Activated naive CD4-positive, alpha-beta T cell treated with anti-CD3 and anti-CD28 coated beads for 36 hours (primary cell): ENCODE measurements around the gene SAA4. TPM values are rescaled to one million over a fixed set of nuclear protein-coding genes. Genes with fewer than 3 reads are reported as not detected.
"Not testable (repeated sequence)": the region's sequence is repeated elsewhere in the genome, so short reads cannot be mapped to it uniquely, and the experiment has no call there.

Source experiments
- CTCF ChIA-PET: fragments of 350-600 bp; sonication (Branson Sonifier 250); formaldehyde crosslinking; loops from one replicate; lab custom pipeline; 2021; ENCODE audit warnings: antibody characterized with exemption; lab: Charles Lee
- DNase-seq: peaks from one replicate; pipeline ENCODE4 v3.0.0-alpha.2; 2020
- H3K27ac Mint-ChIP-seq: one replicate; pipeline ENCODE4 v1.8.0; 2021; ENCODE audit warnings: mild to moderate bottlenecking, mixed read lengths
- H3K27me3 Mint-ChIP-seq: one replicate; pipeline ENCODE4 v1.8.0; 2021; ENCODE audit warnings: low read depth, mixed read lengths
- H3K36me3 Mint-ChIP-seq: one replicate; pipeline ENCODE4 v1.8.0; 2021; ENCODE audit warnings: low read depth, mixed read lengths
- H3K4me1 Mint-ChIP-seq: one replicate; pipeline ENCODE4 v1.8.0; 2021; ENCODE audit warnings: low read depth, mixed read lengths
- H3K4me3 Mint-ChIP-seq: one replicate; pipeline ENCODE4 v1.8.0; 2021; ENCODE audit warnings: mild to moderate bottlenecking, moderate library complexity, mixed read lengths
- H3K9me3 Mint-ChIP-seq: one replicate; pipeline ENCODE4 v1.8.0; 2021; ENCODE audit warnings: mixed read lengths
- intact Hi-C: fragments of 100-400 bp; cut with micrococcal nuclease; formaldehyde crosslinking; loops from one replicate; pipeline ENCODE4 v1.15.1; 2023
- total RNA-seq, 2 experiments: library from RNA; stranded (reverse); gene quantifications; one replicate each; pipeline ENCODE4 v1.2.3, GENCODE V29; 2021

Gene SAA4, protein sequence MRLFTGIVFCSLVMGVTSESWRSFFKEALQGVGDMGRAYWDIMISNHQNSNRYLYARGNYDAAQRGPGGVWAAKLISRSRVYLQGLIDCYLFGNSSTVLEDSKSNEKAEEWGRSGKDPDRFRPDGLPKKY
- not detected for total RNA-seq

DNA sequence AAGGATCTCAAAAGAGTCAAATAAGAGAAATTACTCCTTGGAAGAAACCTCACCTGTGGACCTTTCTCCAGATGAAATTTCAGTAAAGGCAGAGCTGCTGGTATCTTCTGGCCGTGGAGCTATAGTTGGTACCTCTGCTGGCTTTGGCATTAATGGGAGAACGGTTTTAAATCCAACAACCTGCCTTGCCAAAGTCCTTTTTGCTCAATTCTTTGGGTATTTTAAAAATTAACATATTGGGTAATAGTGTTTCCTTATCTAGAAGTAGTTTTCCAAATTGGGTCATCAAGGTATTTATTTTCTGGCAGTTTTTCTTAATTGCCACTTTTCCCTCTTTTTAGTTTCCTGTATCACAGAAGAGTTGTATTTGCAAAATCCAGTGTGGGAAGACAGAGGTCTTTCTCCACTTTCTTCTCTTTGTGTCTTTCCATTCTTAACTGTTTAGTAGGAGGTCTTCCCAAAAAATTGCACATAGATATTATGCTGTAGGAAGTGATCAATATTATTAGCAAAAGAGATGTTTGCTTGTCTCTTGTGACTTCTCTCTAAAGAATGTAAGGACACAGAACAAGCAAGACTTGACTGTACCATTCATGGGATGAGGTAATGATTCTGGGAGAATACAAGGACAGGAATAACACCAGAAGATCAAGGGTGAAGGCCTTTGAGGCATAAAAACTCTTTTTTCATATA lies at the start of gene SAA4:
Gene SAA4 (minus strand): TSS at position 139 of the 693 bp plus-strand sequence. CDS start 876 bp downstream, outside the sequence.
- no peaks in the 10 kb centered on the region for H3K9me3 Mint-ChIP-seq
- no peak for DNase-seq
- intact Hi-C loops, result no loop called here
- no peaks in the 10 kb centered on the region for H3K36me3 Mint-ChIP-seq
- no peak within 1 kb of the TSS for H3K4me3 Mint-ChIP-seq
- peaks cover 13% of the 10 kb centered on the region for H3K27me3 Mint-ChIP-seq
- CTCF ChIA-PET, result no interaction called here
- H3K4me1 Mint-ChIP-seq, result no peaks in the 10 kb centered on the region
- no peak within 1 kb of the TSS for H3K27ac Mint-ChIP-seq

DNA sequence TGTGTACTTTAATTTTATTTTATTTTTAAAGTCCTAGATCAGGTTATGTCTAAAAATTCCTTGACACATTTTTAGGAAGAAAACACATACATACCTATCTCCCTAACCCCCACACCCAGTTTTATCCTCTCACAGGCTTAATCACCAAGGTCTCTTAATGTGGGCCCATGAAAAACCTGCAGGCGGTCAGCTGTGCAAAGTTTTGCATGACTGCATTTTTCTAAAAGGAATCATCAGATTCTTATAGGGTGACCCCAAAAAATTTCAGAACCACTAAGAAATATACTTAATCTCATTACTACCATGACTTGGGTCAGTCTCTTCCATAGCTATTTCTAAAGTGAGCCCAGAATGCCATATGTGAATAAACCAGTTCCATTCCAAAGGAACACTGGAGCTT lies 49.2 kb upstream of the SAA4 start:
- Mint-ChIP-seq H3K4me1 (no peaks in the 10 kb centered on the region), H3K4me3 (no peak overlapping the region)

DNA sequence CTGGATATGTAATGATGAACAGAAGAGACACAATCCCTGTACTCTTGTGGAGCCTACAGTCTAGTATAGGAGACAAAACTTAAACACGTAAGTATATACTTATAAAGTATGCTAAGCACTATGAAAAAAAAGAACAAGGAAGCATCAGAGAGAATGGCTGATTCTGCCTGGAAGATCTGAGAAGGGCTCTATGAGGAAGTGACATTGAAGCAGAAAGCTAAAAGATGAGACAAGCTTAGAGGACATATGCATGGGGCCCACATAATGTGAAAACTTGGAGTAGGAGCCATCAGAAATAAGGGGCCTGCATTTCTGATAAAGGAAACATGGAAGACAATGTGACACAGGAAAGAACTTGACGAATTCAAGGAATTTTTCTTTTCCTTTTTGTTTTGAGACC lies 46.0 kb upstream of the SAA4 start:
- Mint-ChIP-seq H3K4me3 (no peak overlapping the region), H3K9me3 (no peaks in the 10 kb centered on the region), H3K4me1 (peaks cover 5% of the 10 kb centered on the region), H3K27ac (no peak overlapping the region), H3K36me3 (peaks cover 39% of the 10 kb centered on the region), H3K27me3 (no peaks in the 10 kb centered on the region)
- DNase-seq, result no peak
- intact Hi-C loops, result no loop called here
- CTCF ChIA-PET, result no interaction called here

More for the DNA sequence above, 49.2 kb upstream of the SAA4 start:
- no peak for DNase-seq
- peaks cover 38% of the 10 kb centered on the region for H3K36me3 Mint-ChIP-seq
- no peak overlapping the region for H3K27ac Mint-ChIP-seq
- H3K27me3 Mint-ChIP-seq, result no peaks in the 10 kb centered on the region
- intact Hi-C loops, result no loop called here
- no peaks in the 10 kb centered on the region for H3K9me3 Mint-ChIP-seq
- CTCF ChIA-PET, result interaction anchor here (0.6 to 1.3 kb wide), 3 partner anchors 10 to 296 kb away, joined by 3 to 4 read pairs (median 3); no protein-coding TSS in a partner anchor

DNA sequence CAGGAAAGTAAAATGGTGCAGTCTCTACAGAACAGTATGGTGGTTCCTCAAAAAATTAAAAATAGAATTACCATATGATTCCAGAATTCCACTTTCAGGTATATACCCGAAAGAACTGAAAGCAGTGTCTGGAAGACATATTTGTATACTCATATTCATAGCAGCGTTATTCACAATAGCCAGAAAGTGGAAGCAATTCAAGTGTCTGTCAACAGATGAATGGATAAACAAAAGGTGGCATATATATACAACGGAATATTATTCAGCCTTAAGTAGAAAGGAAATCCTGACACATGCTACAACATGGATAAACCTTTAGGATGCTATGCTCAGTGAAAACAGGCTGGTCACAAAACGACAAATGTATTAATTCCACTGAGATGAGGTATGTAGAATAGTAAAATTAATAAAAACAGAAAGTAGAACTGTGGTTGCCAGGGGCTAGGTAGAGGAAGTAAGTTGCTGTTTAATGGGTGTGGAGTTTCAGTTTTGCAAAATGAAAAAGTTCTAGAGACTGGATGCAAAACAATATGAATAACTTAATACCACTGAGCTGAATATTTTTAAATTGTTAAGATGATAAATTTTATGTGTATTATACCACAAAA lies 43.9 kb upstream of the SAA4 start:
- DNase-seq, result no peak
- no peak overlapping the region for H3K4me3 Mint-ChIP-seq
- H3K36me3 Mint-ChIP-seq, result peaks cover 32% of the 10 kb centered on the region
- no peak overlapping the region for H3K27ac Mint-ChIP-seq
- H3K9me3 Mint-ChIP-seq, result no peaks in the 10 kb centered on the region
- H3K27me3 Mint-ChIP-seq, result no peaks in the 10 kb centered on the region
- CTCF ChIA-PET, result interaction anchor here (0.9 kb wide), 1 partner anchor 36 kb away, joined by 3 read pairs; no protein-coding TSS in a partner anchor
- intact Hi-C loops, result no loop called here
- H3K4me1 Mint-ChIP-seq, result peaks cover 5% of the 10 kb centered on the region

DNA sequence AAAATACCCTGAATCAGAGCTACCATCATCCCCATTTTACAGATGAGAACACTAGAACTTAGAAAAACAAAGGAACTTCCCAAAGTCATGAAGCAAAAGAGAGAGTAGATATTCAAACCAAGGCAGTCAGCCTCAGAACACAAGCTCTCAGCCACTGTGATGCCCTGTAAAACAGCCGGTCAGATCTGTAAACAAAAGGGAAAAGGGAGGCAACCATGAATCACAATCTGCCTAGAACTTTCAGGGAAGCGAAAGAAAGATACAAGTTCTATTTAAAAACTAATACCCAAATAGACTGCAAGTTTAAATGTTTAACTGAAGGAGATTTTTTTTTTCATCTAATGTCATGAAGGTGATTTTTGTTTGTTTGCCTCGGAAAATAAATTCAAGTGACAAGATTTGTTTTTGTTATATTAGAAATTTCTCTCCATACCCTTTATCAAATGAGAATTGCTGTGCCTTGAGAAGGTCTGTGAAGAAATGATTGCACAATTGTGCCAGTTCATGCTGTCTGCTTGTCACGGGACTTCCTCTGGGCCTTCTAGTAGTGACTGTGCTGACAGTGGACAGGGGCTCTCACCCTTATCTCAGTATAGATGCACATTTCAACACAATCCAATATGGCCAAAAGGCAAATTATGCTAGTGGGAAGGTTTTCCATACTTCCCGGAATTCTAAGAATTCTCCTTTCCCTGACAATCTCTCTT lies 41.1 kb upstream of the SAA4 start:
- H3K27ac Mint-ChIP-seq, result no peak overlapping the region
- intact Hi-C loops, result no loop called here
- peaks cover 2% of the 10 kb centered on the region for H3K9me3 Mint-ChIP-seq
- peaks cover 31% of the 10 kb centered on the region for H3K36me3 Mint-ChIP-seq
- peaks cover 5% of the 10 kb centered on the region for H3K4me1 Mint-ChIP-seq
- CTCF ChIA-PET, result interaction anchor here (1.6 kb wide), 1 partner anchor 34 kb away, joined by 8 read pairs; no protein-coding TSS in a partner anchor
- no peak overlapping the region for H3K4me3 Mint-ChIP-seq
- no peak for DNase-seq
- no peaks in the 10 kb centered on the region for H3K27me3 Mint-ChIP-seq

DNA sequence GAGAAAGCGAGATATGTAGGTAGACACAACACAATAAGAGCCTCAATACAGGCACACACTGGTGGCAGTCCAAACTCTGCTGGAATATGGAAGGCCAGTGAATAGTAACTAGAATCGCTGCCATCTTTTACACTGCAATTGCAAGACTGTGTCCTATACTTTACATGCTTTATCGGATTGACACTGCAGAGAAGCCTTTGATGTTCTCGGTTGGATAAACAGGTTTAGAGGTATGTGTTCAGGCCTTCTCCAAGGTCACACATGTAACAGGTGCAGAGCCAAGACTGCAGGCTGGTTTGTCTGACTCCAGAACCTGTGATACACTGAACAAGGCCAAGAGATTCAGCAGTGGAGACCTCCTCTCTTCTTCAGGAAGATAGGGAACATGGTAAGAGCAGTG lies 34.6 kb upstream of the SAA4 start:
- Mint-ChIP-seq H3K9me3 (peaks cover 2% of the 10 kb centered on the region), H3K27me3 (no peaks in the 10 kb centered on the region), H3K4me3 (no peak overlapping the region), H3K27ac (no peak overlapping the region), H3K36me3 (peaks cover 7% of the 10 kb centered on the region), H3K4me1 (no peaks in the 10 kb centered on the region)
- intact Hi-C loops, result no loop called here
- no peak for DNase-seq
- CTCF ChIA-PET, result no interaction called here

DNA sequence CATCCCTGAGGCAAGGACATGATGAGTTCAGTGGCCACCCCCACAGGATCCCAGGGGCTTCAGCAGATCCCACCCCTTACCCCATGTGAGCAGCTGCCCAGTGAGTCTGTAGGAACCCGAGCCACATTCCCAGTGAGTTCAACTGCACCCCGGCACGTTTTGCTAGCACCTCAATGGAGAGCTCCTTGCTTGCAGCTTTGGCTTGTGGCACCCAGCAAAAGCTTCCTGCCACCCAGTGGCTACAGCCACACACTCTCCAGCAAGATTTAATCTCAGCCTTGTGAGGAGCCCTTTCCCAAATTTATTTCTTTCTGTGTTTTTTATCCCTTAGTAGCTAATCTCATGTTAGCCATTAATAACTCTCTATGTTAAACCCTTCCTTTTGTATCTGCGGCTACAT lies 33.5 kb upstream of the SAA4 start:
- Mint-ChIP-seq H3K9me3 (no peaks in the 10 kb centered on the region), H3K27me3 (no peaks in the 10 kb centered on the region), H3K4me3 (no peak overlapping the region), H3K36me3 (peaks cover under 1% of the 10 kb centered on the region), H3K27ac (no peak overlapping the region), H3K4me1 (no peaks in the 10 kb centered on the region)
- CTCF ChIA-PET, result no interaction called here
- DNase-seq, result no peak
- intact Hi-C loops, result no loop called here

DNA sequence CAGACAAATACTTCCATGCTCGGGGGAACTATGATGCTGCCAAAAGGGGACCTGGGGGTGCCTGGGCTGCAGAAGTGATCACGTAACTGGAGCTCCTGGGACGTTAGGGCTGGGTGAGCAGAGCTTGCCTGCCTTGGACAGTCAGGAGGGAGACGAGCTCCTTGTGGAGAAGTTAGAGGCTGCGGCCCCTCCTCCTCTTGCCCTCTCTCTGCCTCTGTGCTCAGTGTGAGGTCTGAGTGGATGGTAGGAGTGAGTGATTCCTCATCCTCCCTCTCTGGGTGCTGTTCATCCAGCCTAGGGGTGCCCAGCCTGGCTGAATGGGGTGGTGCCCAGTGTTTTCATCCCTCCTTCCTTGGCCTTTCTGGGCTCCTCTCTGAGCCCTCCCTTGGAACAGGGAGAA lies 32.6 kb upstream of the SAA4 start:
- H3K27me3 Mint-ChIP-seq, H3K27ac Mint-ChIP-seq, CTCF ChIA-PET, DNase-seq, intact Hi-C loops, H3K36me3 Mint-ChIP-seq, H3K4me1 Mint-ChIP-seq, H3K4me3 Mint-ChIP-seq, H3K9me3 Mint-ChIP-seq: not testable (repeated sequence)

DNA sequence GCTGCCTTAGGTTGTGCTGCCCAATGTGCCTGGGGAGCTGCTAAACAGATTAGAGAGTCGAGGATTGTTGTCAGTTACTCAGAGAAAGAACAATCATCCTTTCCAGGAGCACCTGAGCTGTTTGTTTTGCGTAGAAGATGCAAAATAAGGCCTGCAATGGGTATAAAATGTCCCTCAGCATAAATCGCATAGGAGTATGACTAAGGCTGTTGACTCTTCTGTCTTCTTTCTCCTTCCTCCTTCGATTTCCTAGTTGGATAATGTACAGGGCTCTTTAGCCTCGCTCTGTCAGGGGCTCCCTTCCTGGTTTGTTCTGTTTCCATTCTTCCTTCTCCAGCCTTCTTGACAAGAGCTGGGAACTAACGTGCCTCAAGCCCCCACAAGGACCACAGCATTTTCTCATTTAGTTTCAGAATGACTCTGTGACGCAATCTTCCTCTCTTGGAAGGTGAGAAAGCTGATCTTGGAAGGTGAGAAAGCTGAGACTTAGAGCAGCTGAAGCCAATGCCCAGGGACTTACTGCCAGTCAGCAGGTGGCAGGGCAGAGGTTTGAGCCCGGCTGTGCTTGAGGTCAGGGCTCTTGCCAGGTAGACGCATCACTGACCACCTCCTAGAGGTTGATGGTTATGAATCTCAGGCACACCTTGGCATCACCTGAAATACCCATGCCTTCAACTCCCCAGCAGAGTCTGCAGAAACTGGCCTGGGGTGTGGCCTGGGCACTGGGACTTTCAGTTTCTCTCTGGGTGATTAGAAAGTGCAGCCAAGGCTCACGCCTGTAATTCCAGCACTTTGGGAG lies 30.9 kb upstream of the SAA4 start:
- H3K9me3 Mint-ChIP-seq, CTCF ChIA-PET, H3K36me3 Mint-ChIP-seq, H3K4me1 Mint-ChIP-seq, intact Hi-C loops, DNase-seq, H3K27me3 Mint-ChIP-seq, H3K4me3 Mint-ChIP-seq, H3K27ac Mint-ChIP-seq: not testable (repeated sequence)

DNA sequence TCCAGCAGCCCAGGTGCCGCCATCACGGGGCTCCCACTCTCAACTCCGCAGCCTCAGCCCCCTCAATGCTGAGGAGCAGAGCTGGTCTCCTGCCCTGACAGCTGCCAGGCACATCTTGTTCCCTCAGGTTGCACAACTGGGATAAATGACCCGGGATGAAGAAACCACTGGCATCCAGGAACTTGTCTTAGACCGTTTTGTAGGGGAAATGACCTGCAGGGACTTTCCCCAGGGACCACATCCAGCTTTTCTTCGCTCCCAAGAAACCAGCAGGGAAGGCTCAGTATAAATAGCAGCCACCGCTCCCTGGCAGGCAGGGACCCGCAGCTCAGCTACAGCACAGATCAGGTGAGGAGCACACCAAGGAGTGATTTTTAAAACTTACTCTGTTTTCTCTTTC lies 29.3 kb upstream of the SAA4 start, which contains the start of gene SAA1:
Gene SAA1 (plus strand): TSS at position 316 of the 400 bp plus-strand sequence. CDS start 624 bp downstream, outside the sequence.
- H3K36me3 Mint-ChIP-seq, result no peaks in the 10 kb centered on the region
- H3K4me3 Mint-ChIP-seq, result no peak within 1 kb of the TSS
- intact Hi-C loops, result no loop called here
- no peak within 1 kb of the TSS for H3K27ac Mint-ChIP-seq
- no peaks in the 10 kb centered on the region for H3K27me3 Mint-ChIP-seq
- CTCF ChIA-PET, result no interaction called here
- DNase-seq, result no peak
- no peaks in the 10 kb centered on the region for H3K9me3 Mint-ChIP-seq
- H3K4me1 Mint-ChIP-seq, result no peaks in the 10 kb centered on the region

DNA sequence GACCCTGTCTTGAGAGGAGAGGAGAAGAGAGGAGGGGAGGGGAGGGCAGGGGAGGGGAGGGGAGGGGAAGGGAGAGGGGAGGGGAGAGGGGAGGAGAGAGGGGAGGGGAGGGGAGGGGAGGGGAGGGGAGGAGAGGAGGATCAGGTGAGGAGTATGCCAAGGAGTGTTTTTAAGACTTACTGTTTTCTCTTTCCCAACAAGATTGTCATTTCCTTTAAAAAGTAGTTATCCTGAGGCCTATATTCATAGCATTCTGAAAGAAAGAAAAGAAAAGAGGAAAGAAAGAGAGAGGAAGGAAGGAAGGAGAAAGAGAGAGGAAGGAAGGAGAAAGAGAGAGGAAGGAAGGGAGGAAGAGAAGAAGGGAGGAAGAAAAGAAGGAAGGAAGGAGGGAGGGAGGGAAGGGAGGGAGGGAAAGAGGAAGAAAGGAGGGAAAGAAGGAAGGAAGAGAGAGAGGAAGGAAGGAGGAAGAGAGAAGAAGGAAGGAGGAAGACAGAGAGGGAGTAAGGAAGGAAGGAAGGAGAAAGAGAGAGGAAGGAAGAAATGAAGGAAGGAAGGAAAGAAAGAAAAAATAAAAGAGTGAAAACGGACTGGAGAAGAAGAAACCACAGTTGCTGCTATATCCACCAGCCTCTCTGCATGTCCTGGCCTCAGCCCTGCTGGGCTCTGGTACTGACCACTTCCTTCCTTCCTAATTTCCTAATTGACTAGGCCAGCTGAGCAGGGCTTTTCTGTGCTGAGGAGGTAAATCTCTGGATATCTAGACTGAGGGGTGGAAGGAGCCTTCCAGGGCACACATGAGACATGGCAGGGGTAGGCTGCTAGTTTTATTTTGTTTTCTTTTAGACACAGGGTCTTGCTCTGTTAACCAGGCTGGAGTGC lies 28.3 kb upstream of the SAA4 start:
- H3K27ac Mint-ChIP-seq, result no peak overlapping the region

More for the DNA sequence above, 28.3 kb upstream of the SAA4 start:
- Mint-ChIP-seq H3K27me3 (no peaks in the 10 kb centered on the region), H3K36me3 (no peaks in the 10 kb centered on the region), H3K4me1 (no peaks in the 10 kb centered on the region), H3K9me3 (no peaks in the 10 kb centered on the region), H3K4me3 (no peak overlapping the region)
- DNase-seq, result no peak
- intact Hi-C loops, result no loop called here
- CTCF ChIA-PET, result interaction anchor here (0.6 kb wide), 1 partner anchor 21 kb away, joined by 3 read pairs; no protein-coding TSS in a partner anchor
